ENCODE data around the gene ZNF565. TPM values are rescaled to one million over a fixed set of nuclear protein-coding genes. Genes with fewer than 3 reads are reported as not detected.

ZNF565 gene
- total and polyA plus RNA-seq, 10 of the 15 experiments (the other 5 are each of a cell fraction or from before 2014, with no cell fraction given): 0.72 to 2.2 (median 1.8) TPM

DNA sequence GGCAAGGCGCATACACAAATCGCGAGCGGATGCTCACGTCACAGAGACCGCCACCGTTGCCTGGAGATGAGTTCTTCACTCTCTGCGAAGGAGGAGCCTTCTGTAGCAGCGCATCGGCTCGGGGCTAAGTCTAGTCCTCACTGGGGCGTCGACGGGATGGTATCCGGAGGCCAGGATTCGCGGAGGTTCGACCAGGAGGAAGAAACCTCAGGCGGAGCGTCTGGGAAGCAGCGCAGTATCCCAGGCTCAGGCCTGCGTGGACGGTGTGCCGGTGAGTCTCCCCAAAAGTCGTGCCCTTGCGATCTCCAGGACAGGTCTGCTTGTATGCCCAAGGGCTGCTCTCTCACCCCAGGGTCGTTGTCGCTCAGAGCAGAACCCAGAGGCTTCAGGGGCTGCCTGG, 40.9 kb upstream of the ZNF565 start (continued):
- TF ChIP-seq, protein P1, sequence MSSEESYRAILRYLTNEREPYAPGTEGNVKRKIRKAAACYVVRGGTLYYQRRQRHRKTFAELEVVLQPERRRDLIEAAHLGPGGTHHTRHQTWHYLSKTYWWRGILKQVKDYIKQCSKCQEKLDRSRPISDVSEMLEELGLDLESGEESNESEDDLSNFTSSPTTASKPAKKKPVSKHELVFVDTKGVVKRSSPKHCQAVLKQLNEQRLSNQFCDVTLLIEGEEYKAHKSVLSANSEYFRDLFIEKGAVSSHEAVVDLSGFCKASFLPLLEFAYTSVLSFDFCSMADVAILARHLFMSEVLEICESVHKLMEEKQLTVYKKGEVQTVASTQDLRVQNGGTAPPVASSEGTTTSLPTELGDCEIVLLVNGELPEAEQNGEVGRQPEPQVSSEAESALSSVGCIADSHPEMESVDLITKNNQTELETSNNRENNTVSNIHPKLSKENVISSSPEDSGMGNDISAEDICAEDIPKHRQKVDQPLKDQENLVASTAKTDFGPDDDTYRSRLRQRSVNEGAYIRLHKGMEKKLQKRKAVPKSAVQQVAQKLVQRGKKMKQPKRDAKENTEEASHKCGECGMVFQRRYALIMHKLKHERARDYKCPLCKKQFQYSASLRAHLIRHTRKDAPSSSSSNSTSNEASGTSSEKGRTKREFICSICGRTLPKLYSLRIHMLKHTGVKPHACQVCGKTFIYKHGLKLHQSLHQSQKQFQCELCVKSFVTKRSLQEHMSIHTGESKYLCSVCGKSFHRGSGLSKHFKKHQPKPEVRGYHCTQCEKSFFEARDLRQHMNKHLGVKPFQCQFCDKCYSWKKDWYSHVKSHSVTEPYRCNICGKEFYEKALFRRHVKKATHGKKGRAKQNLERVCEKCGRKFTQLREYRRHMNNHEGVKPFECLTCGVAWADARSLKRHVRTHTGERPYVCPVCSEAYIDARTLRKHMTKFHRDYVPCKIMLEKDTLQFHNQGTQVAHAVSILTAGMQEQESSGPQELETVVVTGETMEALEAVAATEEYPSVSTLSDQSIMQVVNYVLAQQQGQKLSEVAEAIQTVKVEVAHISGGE (CRISPR knock-in tag; IDR thresholded peaks at IDR 0.05): no peak
- no peak for TF ChIP-seq GATAD2B (conservative IDR thresholded peaks at IDR 0.05; ENCODE audit: low read depth)
- TF ChIP-seq, protein P2, sequence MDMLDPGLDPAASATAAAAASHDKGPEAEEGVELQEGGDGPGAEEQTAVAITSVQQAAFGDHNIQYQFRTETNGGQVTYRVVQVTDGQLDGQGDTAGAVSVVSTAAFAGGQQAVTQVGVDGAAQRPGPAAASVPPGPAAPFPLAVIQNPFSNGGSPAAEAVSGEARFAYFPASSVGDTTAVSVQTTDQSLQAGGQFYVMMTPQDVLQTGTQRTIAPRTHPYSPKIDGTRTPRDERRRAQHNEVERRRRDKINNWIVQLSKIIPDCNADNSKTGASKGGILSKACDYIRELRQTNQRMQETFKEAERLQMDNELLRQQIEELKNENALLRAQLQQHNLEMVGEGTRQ (IDR thresholded peaks at IDR 0.05; ENCODE audit: borderline replicate concordance, low read depth, low read length): no peak
- TF ChIP-seq NR2F1 (conservative IDR thresholded peaks at IDR 0.05): no peak

- no peaks in the 10 kb centered on the region for H3K4me1 ChIP-seq (ENCODE audit: control insufficient read depth, insufficient read depth, low read length)
- CTCF ChIA-PET: no interaction called here
- no peak for FAIRE-seq
- no peak overlapping the region for H3K4me3 ChIP-seq
- SMC1A ChIA-PET (ENCODE audit: uncharacterized antibody, unreplicated experiment): no interaction called here
- no peak for DNase-seq (ENCODE audit: low read depth, low spot score)
- H4K20me1 ChIP-seq (ENCODE audit: control insufficient read depth, insufficient read depth): no peaks in the 10 kb centered on the region
- no peak overlapping the region for H2AFZ ChIP-seq (ENCODE audit: control insufficient read depth, low read depth, low read length)
- no peaks in the 10 kb centered on the region for H3K79me2 ChIP-seq (ENCODE audit: control insufficient read depth, insufficient read depth, low read length)
- BruUV-seq (replicated peaks): no TSS peak
- H3K27me3 ChIP-seq (replicated peaks in 1 of 2; ENCODE audit: control insufficient read depth in 2 of 2, insufficient read depth in 2 of 2, low read length in 1 of 2): no peaks in the 10 kb centered on the region
- in situ Hi-C loops (cut with MboI): no loop called here
- H3K9ac ChIP-seq (ENCODE audit: control insufficient read depth, insufficient read depth, low read length): no peak overlapping the region
- no peak overlapping the region for H3K27ac ChIP-seq (ENCODE audit: control insufficient read depth, insufficient read depth)
- no peak overlapping the region for H3K4me2 ChIP-seq (ENCODE audit: control insufficient read depth, insufficient read depth)
- ATAC-seq: no peak
- no peaks in the 10 kb centered on the region for H3K36me3 ChIP-seq (ENCODE audit: control insufficient read depth in 2 of 2, insufficient read depth in 2 of 2, low read length in 1 of 2)
- H3K9me3 ChIP-seq (replicated peaks; ENCODE audit: control insufficient read depth, insufficient read depth, low read length): no peaks in the 10 kb centered on the region; the same call in 2 of the 3 replicates
- POLR2A ChIA-PET: no interaction called here
- 49% methylated on average over 11 of the region's 11 CpGs for WGBS (ENCODE audit: insufficient coverage, insufficient replicate concordance, low lambda C conversion rate, missing lambda C conversion rate)
- RAD21 ChIA-PET (ENCODE audit: unreplicated experiment): no interaction called here
- intact Hi-C loops (cut with micrococcal nuclease; ENCODE audit: unreplicated experiment): no loop called here
- TF ChIP-seq EGR1 (IDR thresholded peaks at IDR 0.05; ENCODE audit: borderline replicate concordance in 1 of 2, low read depth in 2 of 2, low read length in 2 of 2) (no peak), BCL11A (IDR thresholded peaks at IDR 0.05; ENCODE audit: low read depth, low read length) (no peak), SPI1 (IDR thresholded peaks at IDR 0.05; ENCODE audit: borderline replicate concordance, insufficient read depth, low read depth, low read length) (no peak), PAX8 (IDR thresholded peaks at IDR 0.05) (no peak), MTA2 (IDR thresholded peaks at IDR 0.05; ENCODE audit: low read depth) (no peak), ZNF592 (IDR thresholded peaks at IDR 0.05) (no peak), CREM (IDR thresholded peaks at IDR 0.05; ENCODE audit: low read depth) (no peak)
- TF ChIP-seq, protein P3, sequence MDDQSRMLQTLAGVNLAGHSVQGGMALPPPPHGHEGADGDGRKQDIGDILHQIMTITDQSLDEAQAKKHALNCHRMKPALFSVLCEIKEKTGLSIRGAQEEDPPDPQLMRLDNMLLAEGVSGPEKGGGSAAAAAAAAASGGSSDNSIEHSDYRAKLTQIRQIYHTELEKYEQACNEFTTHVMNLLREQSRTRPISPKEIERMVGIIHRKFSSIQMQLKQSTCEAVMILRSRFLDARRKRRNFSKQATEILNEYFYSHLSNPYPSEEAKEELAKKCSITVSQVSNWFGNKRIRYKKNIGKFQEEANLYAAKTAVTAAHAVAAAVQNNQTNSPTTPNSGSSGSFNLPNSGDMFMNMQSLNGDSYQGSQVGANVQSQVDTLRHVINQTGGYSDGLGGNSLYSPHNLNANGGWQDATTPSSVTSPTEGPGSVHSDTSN (IDR thresholded peaks at IDR 0.05; ENCODE audit: insufficient replicate concordance, low read depth, low read length): no peak
Observed at GRCh38 chr19:36254848-36255247, 40.4 kb upstream of the ZNF565 start.
